HepG2 (cell line): ENCODE data around the gene KDM5A. TPM values are rescaled to one million over a fixed set of nuclear protein-coding genes. Genes with fewer than 3 reads are reported as not detected.

Source experiments
- HBP1 ChIP-seq: IDR thresholded peaks from 2 replicates; pipeline ENCODE4 v1.6.1; 2016; ENCODE audit warnings: low read depth, control low read depth
- KDM2A ChIP-seq: sonication (generic); formaldehyde crosslinking; IDR thresholded peaks from 2 replicates; pipeline ENCODE4 v1.4.0; 2020; ENCODE audit warnings: low read depth, missing genetic modification reagents, borderline replicate concordance
- MIXL1 ChIP-seq: IDR thresholded peaks from 2 replicates; pipeline ENCODE4 v1.6.1; 2016
- MYNN ChIP-seq: sonication (generic); formaldehyde crosslinking; IDR thresholded peaks from 2 replicates; pipeline ENCODE4 v1.4.0; 2020; ENCODE audit warnings: mild to moderate bottlenecking, low read depth, missing genetic modification reagents
- NR3C1 ChIP-seq: sonication (generic); formaldehyde crosslinking; IDR thresholded peaks from 2 replicates; pipeline ENCODE4 v1.4.0; 2020; ENCODE audit warnings: missing genetic modification reagents
- SMAD1 ChIP-seq: sonication (generic); formaldehyde crosslinking; IDR thresholded peaks from 2 replicates; pipeline ENCODE4 v1.4.0; 2020; ENCODE audit warnings: missing genetic modification reagents, low read depth, mild to moderate bottlenecking, borderline replicate concordance
- SMARCC2 ChIP-seq: fragments of 450-650 bp; IDR thresholded peaks from 2 replicates; pipeline ENCODE4 v1.6.1; 2017; ENCODE audit warnings: antibody characterized with exemption, mild to moderate bottlenecking
- SNAPC4 ChIP-seq: sonication (generic); formaldehyde crosslinking; IDR thresholded peaks from 2 replicates; pipeline ENCODE4 v1.4.0; 2020; ENCODE audit warnings: mild to moderate bottlenecking, missing genetic modification reagents
- SP140L ChIP-seq: sonication (generic); formaldehyde crosslinking; IDR thresholded peaks from 2 replicates; pipeline ENCODE4 v1.4.0; 2020; ENCODE audit warnings: missing genetic modification reagents, borderline replicate concordance
- ZNF260 ChIP-seq: sonication (generic); formaldehyde crosslinking; IDR thresholded peaks from 2 replicates; pipeline ENCODE4 v1.4.0; 2020; ENCODE audit warnings: missing genetic modification reagents, low read depth, mild to moderate bottlenecking, borderline replicate concordance
- ZNF296 ChIP-seq: sonication (generic); formaldehyde crosslinking; conservative IDR thresholded peaks from 2 replicates; pipeline ENCODE4 v1.5.0; 2020; ENCODE audit warnings: mild to moderate bottlenecking, missing genetic modification reagents
- ZNF407 ChIP-seq: sonication (generic); formaldehyde crosslinking; IDR thresholded peaks from one replicate; pipeline ENCODE4 v1.5.1; 2020; ENCODE audit warnings: mild to moderate bottlenecking, missing genetic modification reagents; ENCODE audit errors: not compliant biosample characterization
- ZNF550 ChIP-seq: sonication (generic); formaldehyde crosslinking; IDR thresholded peaks from 2 replicates; pipeline ENCODE4 v1.4.0; 2020; ENCODE audit warnings: mild to moderate bottlenecking, missing genetic modification reagents, borderline replicate concordance
- ZNF607 ChIP-seq: sonication (generic); formaldehyde crosslinking; IDR thresholded peaks from 2 replicates; pipeline ENCODE4 v1.5.1; 2020; ENCODE audit warnings: missing genetic modification reagents, mild to moderate bottlenecking, borderline replicate concordance
- ZNF768 ChIP-seq: sonication (generic); formaldehyde crosslinking; IDR thresholded peaks from 2 replicates; pipeline ENCODE4 v1.4.0; 2020; ENCODE audit warnings: missing genetic modification reagents
- polyA plus RNA-seq, 8 experiments: library from polyadenylated mRNA; depleted of rRNA in 3 of 8; stranded (reverse) in 7 of 8; unstranded in 1 of 8; fragments of >200 nt; fragmentation: Illumina TruSeq in 4 of 8; extraction: Trizol in 4 of 8; gene quantifications; 2 replicates each; pipeline versions ENCODE4 v1.2.1 to v1.2.3, GENCODE V29; 2011 to 2016; ENCODE audit warnings: low read depth in 4 of 8, missing spikeins in 1 of 8, mixed read lengths in 1 of 8; ENCODE audit not compliant: insufficient read depth in 1 of 8
- total RNA-seq, 5 experiments: library from RNA; depleted of rRNA; stranded (reverse); fragments of >200 nt; fragmentation: Illumina TruSeq; extraction: Trizol; gene quantifications; 2 replicates each; pipeline ENCODE4 v1.2.3, GENCODE V29; 2016; ENCODE audit warnings: low read depth in 1 of 5

KDM5A gene
- total and polyA plus RNA-seq, 2 of the 13 experiments (the other 11 are each of a cell fraction or from before 2014, with no cell fraction given) = 12.0 to 29.2 TPM

GRCh38 chr12:388541-389141 is 479 bp downstream of the KDM5A start (continued):
- no peak for TF ChIP-seq ZNF407 (CRISPR knock-in tag)
- TF ChIP-seq SMAD1 (CRISPR knock-in tag) = no peak
- 0 out of 2 replicates have a peak, but pooled peaks have one; percentile 21 for TF ChIP-seq SP140L (CRISPR knock-in tag)
- no peak for TF ChIP-seq NR3C1 (CRISPR knock-in tag)
- TF ChIP-seq HBP1 = no peak
- no peak for TF ChIP-seq SMARCC2
- no peak for TF ChIP-seq MIXL1 (CRISPR knock-in tag)
- no peak for TF ChIP-seq ZNF550 (CRISPR knock-in tag)
- no peak for TF ChIP-seq KDM2A (CRISPR knock-in tag)
- TF ChIP-seq ZNF607 (CRISPR knock-in tag) = 0 out of 2 replicates have a peak, but pooled peaks have one; percentile 37
- no peak for TF ChIP-seq MYNN (CRISPR knock-in tag)
- 0 out of 2 replicates have a peak, but pooled peaks have one; percentile 47 for TF ChIP-seq ZNF296 (CRISPR knock-in tag)
- peak; percentile 11; the same call in 1 of the 2 replicates for TF ChIP-seq ZNF768 (CRISPR knock-in tag)
- TF ChIP-seq SNAPC4 = no peak
- TF ChIP-seq ZNF260 (CRISPR knock-in tag) = no peak
